Measurements from ENCODE around the gene HNRNPF.

The HNRNPF gene

DNA sequence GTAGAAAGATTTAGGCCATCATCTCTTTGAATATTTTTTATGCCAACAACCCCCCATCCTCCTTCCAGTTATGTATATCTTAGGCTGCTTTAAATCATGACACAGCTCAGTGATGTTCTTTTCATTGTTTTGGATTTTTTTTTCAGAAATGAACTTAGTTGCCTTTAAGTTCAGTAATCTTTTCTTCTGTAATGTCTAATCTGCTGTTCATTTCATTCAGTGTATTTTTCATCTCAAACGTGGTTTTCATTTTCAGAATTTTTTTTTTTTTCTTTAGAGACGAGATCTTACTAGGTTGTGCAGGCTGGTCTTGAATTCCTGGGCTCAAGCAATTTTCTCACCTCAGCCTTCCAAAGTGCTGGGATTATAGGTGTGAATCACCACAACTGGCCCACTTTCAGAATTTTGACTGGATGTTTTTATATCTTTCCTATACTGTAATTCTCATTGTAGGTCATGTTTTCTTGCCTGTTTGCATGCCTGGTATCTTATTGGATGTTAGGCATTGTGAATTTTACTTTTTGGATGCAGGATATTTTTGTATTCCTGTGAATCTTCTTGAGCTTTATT, 36.0 kb upstream of the HNRNPF start:
- Histone ChIP-seq H3K23ac (ENCODE audit: low read depth, low read length, poor library complexity) (no peak overlapping the region), H3K79me1 (ENCODE audit: low read depth, low read length) (no peaks in the 10 kb centered on the region), H2BK12ac (ENCODE audit: low read length) (no peak overlapping the region), H4K91ac (ENCODE audit: low read depth, low read length, poor library complexity) (no peak overlapping the region), H2BK15ac (ENCODE audit: low read length) (no peak overlapping the region), H3K4me3 (ENCODE audit: low read length in 2 of 2) (no peak overlapping the region), H4K8ac (ENCODE audit: low read depth, low read length) (no peak overlapping the region), H3K27me3 (ENCODE audit: control insufficient read depth in 3 of 3, insufficient read depth in 3 of 3, low read depth in 1 of 3, low read length in 3 of 3) (no peaks in the 10 kb centered on the region), H2AK5ac (ENCODE audit: low read depth, low read length) (no peak overlapping the region), H3K14ac (ENCODE audit: low read length) (no peak overlapping the region), H3K9me3 (replicated peaks in 1 of 2; ENCODE audit: control insufficient read depth in 2 of 2, insufficient read depth in 1 of 2, low read depth in 1 of 2, low read length in 2 of 2) (peaks cover 0 to 9% of the 10 kb centered on the region in 2 donors), H3K9ac (ENCODE audit: low read depth, low read length, poor library complexity) (no peak overlapping the region), H2AFZ (ENCODE audit: low read length) (no peak overlapping the region), H3K4ac (ENCODE audit: low read length) (no peak overlapping the region), H3K4me1 (ENCODE audit: control insufficient read depth in 2 of 2, insufficient read depth in 1 of 2, low read depth in 1 of 2, low read length in 2 of 2) (no peaks in the 10 kb centered on the region), H3K4me2 (ENCODE audit: insufficient read depth, low read length, poor library complexity, severe bottlenecking) (no peak overlapping the region), H3K18ac (ENCODE audit: low read length) (no peak overlapping the region), H2BK5ac (ENCODE audit: low read length) (no peak overlapping the region), H2BK120ac (ENCODE audit: low read depth, low read length) (no peak overlapping the region), H3K27ac (replicated peaks; ENCODE audit: low read length) (no peak overlapping the region), H3K36me3 (replicated peaks in 1 of 2; ENCODE audit: control insufficient read depth in 2 of 2, insufficient read depth in 2 of 2, low read length in 2 of 2) (no peaks in the 10 kb centered on the region)
- WGBS, 2 donors (ENCODE audit: extremely low coverage in 2 of 2, insufficient read length in 2 of 2, insufficient replicate concordance in 1 of 2) = no CpG with 5 or more reads among the region's 2 CpGs
- no peak for DNase-seq (ENCODE audit: low spot score)

DNA sequence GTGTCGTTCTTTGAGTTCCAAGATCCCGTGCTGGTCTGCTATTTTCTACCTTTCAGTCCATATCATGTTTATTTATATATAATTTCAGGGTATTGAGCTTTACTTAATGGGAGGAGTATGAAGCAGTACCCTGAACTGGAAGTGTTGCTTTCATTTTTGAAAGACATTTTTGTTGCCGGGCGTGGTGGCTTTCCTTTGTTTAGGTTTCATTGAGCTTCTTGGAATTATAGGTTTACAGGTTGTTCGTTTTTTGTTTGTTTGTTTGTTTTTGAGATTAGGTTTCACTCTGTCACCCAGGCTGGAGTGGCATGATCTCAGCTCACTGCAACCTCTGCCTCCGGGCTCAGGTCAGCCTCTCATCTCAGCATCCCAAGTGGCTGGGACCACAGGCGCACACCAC, 35.3 kb upstream of the HNRNPF start:
- no peak overlapping the region for H3K18ac ChIP-seq (ENCODE audit: low read length)
- H2BK120ac ChIP-seq (ENCODE audit: low read depth, low read length) = no peak overlapping the region
- no peaks in the 10 kb centered on the region for H3K36me3 ChIP-seq (replicated peaks in 1 of 2; ENCODE audit: control insufficient read depth in 2 of 2, insufficient read depth in 2 of 2, low read length in 2 of 2)
- H3K27ac ChIP-seq (replicated peaks; ENCODE audit: low read length) = no peak overlapping the region
- DNase-seq (ENCODE audit: low spot score) = no peak
- no peaks in the 10 kb centered on the region for H3K79me1 ChIP-seq (ENCODE audit: low read depth, low read length)
- no peak overlapping the region for H3K23ac ChIP-seq (ENCODE audit: low read depth, low read length, poor library complexity)
- H2BK15ac ChIP-seq (ENCODE audit: low read length) = no peak overlapping the region
- no peak overlapping the region for H3K9ac ChIP-seq (ENCODE audit: low read depth, low read length, poor library complexity)
- H2BK5ac ChIP-seq (ENCODE audit: low read length) = no peak overlapping the region
- H4K8ac ChIP-seq (ENCODE audit: low read depth, low read length) = no peak overlapping the region
- no peak overlapping the region for H4K91ac ChIP-seq (ENCODE audit: low read depth, low read length, poor library complexity)
- H3K4ac ChIP-seq (ENCODE audit: low read length) = no peak overlapping the region
- H2AFZ ChIP-seq (ENCODE audit: low read length) = no peak overlapping the region
- no CpG with 5 or more reads among the region's 7 CpGs for WGBS, 2 donors (ENCODE audit: extremely low coverage in 2 of 2, insufficient read length in 2 of 2, insufficient replicate concordance in 1 of 2)
- H2AK5ac ChIP-seq (ENCODE audit: low read depth, low read length) = no peak overlapping the region
- H3K4me2 ChIP-seq (ENCODE audit: insufficient read depth, low read length, poor library complexity, severe bottlenecking) = no peak overlapping the region
- peaks cover 0 to 9% of the 10 kb centered on the region in 2 donors for H3K9me3 ChIP-seq (replicated peaks in 1 of 2; ENCODE audit: control insufficient read depth in 2 of 2, insufficient read depth in 1 of 2, low read depth in 1 of 2, low read length in 2 of 2)
- H3K4me3 ChIP-seq (ENCODE audit: low read length in 2 of 2) = no peak overlapping the region
- H3K14ac ChIP-seq (ENCODE audit: low read length) = no peak overlapping the region
- H3K27me3 ChIP-seq (ENCODE audit: control insufficient read depth in 3 of 3, insufficient read depth in 3 of 3, low read depth in 1 of 3, low read length in 3 of 3) = no peaks in the 10 kb centered on the region
- H2BK12ac ChIP-seq (ENCODE audit: low read length) = no peak overlapping the region
- no peaks in the 10 kb centered on the region for H3K4me1 ChIP-seq (ENCODE audit: control insufficient read depth in 2 of 2, insufficient read depth in 1 of 2, low read depth in 1 of 2, low read length in 2 of 2)

DNA sequence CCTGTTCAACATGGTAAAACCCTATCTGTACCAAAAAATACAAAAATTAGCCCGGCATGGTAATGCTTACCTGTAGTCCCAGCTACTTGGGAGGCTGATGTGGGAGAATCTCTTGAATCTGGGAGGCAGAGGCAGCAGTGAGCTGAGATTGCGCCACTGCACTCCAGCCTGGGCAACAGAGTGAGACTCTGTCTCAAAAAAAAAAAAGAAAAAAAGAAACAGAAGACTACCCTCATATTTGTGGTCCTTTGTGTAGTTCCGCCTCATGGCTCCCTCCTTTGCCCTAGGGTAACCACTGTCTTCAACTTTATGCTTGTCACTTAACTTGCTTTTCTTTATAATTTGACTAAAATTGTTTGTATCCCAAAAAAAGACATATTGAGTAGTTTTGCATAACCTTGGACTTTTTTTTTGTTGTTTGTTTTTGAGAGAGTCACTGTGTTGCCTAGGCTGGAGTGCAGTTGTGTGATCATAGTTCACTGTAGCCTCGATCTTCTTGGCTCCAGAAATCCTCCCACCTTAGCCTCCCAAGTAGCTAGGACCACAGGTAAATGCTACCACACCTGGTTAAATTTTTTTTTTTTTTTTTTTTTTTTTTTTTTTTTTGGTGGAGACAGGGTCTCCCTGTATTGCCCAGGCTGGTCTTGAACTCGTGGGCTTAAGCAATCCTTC, 31.6 kb upstream of the HNRNPF start:
- Histone ChIP-seq H3K18ac (ENCODE audit: low read length) (no peak overlapping the region), H3K4ac (ENCODE audit: low read length) (no peak overlapping the region), H3K4me1 (ENCODE audit: control insufficient read depth in 2 of 2, insufficient read depth in 1 of 2, low read depth in 1 of 2, low read length in 2 of 2) (peaks cover 3 to 5% of the 10 kb centered on the region in 2 donors), H3K9ac (ENCODE audit: low read depth, low read length, poor library complexity) (no peak overlapping the region), H2BK120ac (ENCODE audit: low read depth, low read length) (no peak overlapping the region), H2BK5ac (ENCODE audit: low read length) (no peak overlapping the region), H2AK5ac (ENCODE audit: low read depth, low read length) (no peak overlapping the region), H3K14ac (ENCODE audit: low read length) (no peak overlapping the region), H3K23ac (ENCODE audit: low read depth, low read length, poor library complexity) (no peak overlapping the region), H2AFZ (ENCODE audit: low read length) (no peak overlapping the region), H3K4me3 (ENCODE audit: low read length in 2 of 2) (no peak overlapping the region), H3K79me1 (ENCODE audit: low read depth, low read length) (no peaks in the 10 kb centered on the region), H4K91ac (ENCODE audit: low read depth, low read length, poor library complexity) (no peak overlapping the region), H3K27ac (replicated peaks; ENCODE audit: low read length) (no peak overlapping the region), H3K36me3 (replicated peaks in 1 of 2; ENCODE audit: control insufficient read depth in 2 of 2, insufficient read depth in 2 of 2, low read length in 2 of 2) (no peaks in the 10 kb centered on the region), H3K4me2 (ENCODE audit: insufficient read depth, low read length, poor library complexity, severe bottlenecking) (no peak overlapping the region), H4K8ac (ENCODE audit: low read depth, low read length) (no peak overlapping the region), H3K9me3 (replicated peaks in 1 of 2; ENCODE audit: control insufficient read depth in 2 of 2, insufficient read depth in 1 of 2, low read depth in 1 of 2, low read length in 2 of 2) (peaks cover 0 to 5% of the 10 kb centered on the region in 2 donors), H3K27me3 (ENCODE audit: control insufficient read depth in 3 of 3, insufficient read depth in 3 of 3, low read depth in 1 of 3, low read length in 3 of 3) (no peaks in the 10 kb centered on the region), H2BK12ac (ENCODE audit: low read length) (no peak overlapping the region), H2BK15ac (ENCODE audit: low read length) (no peak overlapping the region)
- WGBS, 2 donors (ENCODE audit: extremely low coverage in 2 of 2, insufficient read length in 2 of 2, insufficient replicate concordance in 1 of 2) = no CpG with 5 or more reads among the region's 5 CpGs
- DNase-seq (ENCODE audit: low spot score) = no peak

DNA sequence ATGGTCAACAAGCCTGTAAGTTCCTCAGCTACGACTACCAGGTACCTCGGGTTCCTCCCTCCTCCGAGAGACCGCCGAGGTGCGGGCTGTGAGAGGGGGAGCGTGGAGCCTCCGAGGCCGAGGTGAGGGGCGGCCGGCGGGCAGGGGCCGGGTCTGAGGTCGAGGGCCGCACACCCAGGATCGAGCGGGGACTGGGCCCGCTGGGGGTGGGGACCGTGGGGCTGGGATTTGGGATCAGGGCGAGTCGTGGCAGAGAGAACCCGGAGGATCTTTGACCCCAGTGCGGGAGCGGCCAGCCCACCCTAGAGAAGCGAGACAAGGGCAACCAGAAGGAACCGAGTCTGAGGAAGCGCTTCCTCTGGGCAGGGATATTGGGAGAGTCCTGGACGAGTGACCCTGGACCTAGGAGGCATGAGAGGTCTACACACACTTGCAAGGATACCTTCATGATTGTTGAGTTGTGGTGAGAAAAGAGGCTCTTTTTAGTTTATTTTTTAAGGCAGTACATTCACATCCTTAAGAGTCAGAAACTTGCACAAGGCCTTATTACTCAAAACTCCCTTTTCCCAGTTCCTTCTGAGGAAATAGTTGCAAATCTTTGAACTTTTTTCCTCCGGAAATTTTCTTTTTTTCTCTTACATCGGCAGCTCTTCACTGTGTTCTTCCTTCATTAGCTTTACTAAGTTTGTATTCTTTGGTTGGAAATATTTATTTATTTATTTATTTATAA, 28.3 kb upstream of the HNRNPF start:
- Histone ChIP-seq H3K14ac (ENCODE audit: low read length) (peak overlapping the region; percentile 90), H4K91ac (ENCODE audit: low read depth, low read length, poor library complexity) (no peak overlapping the region), H3K4ac (ENCODE audit: low read length) (no peak overlapping the region), H2AFZ (ENCODE audit: low read length) (peak overlapping the region; percentile 98), H2BK12ac (ENCODE audit: low read length) (no peak overlapping the region), H3K79me1 (ENCODE audit: low read depth, low read length) (no peaks in the 10 kb centered on the region), H3K9ac (ENCODE audit: low read depth, low read length, poor library complexity) (peak overlapping the region; percentile 70), H3K4me3 (ENCODE audit: low read length in 2 of 2) (peak overlapping the region; percentile 88 to 98), H3K4me1 (ENCODE audit: control insufficient read depth in 2 of 2, insufficient read depth in 1 of 2, low read depth in 1 of 2, low read length in 2 of 2) (peaks cover 3 to 5% of the 10 kb centered on the region in 2 donors), H2BK120ac (ENCODE audit: low read depth, low read length) (no peak overlapping the region), H3K9me3 (replicated peaks in 1 of 2; ENCODE audit: control insufficient read depth in 2 of 2, insufficient read depth in 1 of 2, low read depth in 1 of 2, low read length in 2 of 2) (no peaks in the 10 kb centered on the region), H3K23ac (ENCODE audit: low read depth, low read length, poor library complexity) (peak overlapping the region; percentile 89), H2BK5ac (ENCODE audit: low read length) (peak overlapping the region; percentile 98), H2AK5ac (ENCODE audit: low read depth, low read length) (no peak overlapping the region), H3K18ac (ENCODE audit: low read length) (peak overlapping the region; percentile 94), H3K27me3 (ENCODE audit: control insufficient read depth in 3 of 3, insufficient read depth in 3 of 3, low read depth in 1 of 3, low read length in 3 of 3) (no peaks in the 10 kb centered on the region), H3K36me3 (replicated peaks in 1 of 2; ENCODE audit: control insufficient read depth in 2 of 2, insufficient read depth in 2 of 2, low read length in 2 of 2) (no peaks in the 10 kb centered on the region), H4K8ac (ENCODE audit: low read depth, low read length) (no peak overlapping the region), H3K4me2 (ENCODE audit: insufficient read depth, low read length, poor library complexity, severe bottlenecking) (peak overlapping the region; percentile 91), H2BK15ac (ENCODE audit: low read length) (no peak overlapping the region), H3K27ac (replicated peaks; ENCODE audit: low read length) (no peak overlapping the region)
- no CpG with 5 or more reads among the region's 30 CpGs for WGBS, 2 donors (ENCODE audit: extremely low coverage in 2 of 2, insufficient read length in 2 of 2, insufficient replicate concordance in 1 of 2)
- peak; percentile 43 for DNase-seq (ENCODE audit: low spot score)
